ENCODE data around the gene B3GLCT. TPM values are rescaled to one million over a fixed set of nuclear protein-coding genes. Genes with fewer than 3 reads are reported as not detected.

Gene B3GLCT
- total and polyA plus RNA-seq, 2 experiments from 2014 or later, result 2.2 to 4.4 TPM

GRCh38 chr13:31234729-31235128, 35.0 kb downstream of the B3GLCT start:
- Mint-ChIP-seq H3K9me3 (no peaks in the 10 kb centered on the region), H3K36me3 (ENCODE audit: low read depth) (no peaks in the 10 kb centered on the region), H3K27ac (no peak overlapping the region), H3K4me1 (no peaks in the 10 kb centered on the region), H3K4me3 (no peak overlapping the region), H3K27me3 (ENCODE audit: insufficient read depth, low read depth, poor library complexity) (peaks cover 7% of the 10 kb centered on the region)
- DNase-seq (ENCODE audit: low spot score) (peak; percentile 65), ATAC-seq (peak; percentile 95)
- TF ChIP-seq ZNF462 (CRISPR knock-in tag; IDR thresholded peaks at IDR 0.05) (no peak), CTCF (conservative IDR thresholded peaks at IDR 0.05; ENCODE audit: low read depth in 2 of 2) (peak; percentile 39 to 49)
- H4K20me1 ChIP-seq (replicated peaks; ENCODE audit: insufficient read depth), result no peaks in the 10 kb centered on the region
- no peak overlapping the region for H3K4me2 ChIP-seq
- H3K9me2 ChIP-seq (ENCODE audit: insufficient read depth), result no peaks in the 10 kb centered on the region
- H3K4me3 ChIP-seq, result no peak overlapping the region
- H3K4me1 ChIP-seq (ENCODE audit: insufficient read depth), result no peaks in the 10 kb centered on the region
- H2AFZ ChIP-seq, result no peak overlapping the region
- no peaks in the 10 kb centered on the region for H3F3A ChIP-seq (replicated peaks; ENCODE audit: low read depth)
- H3K27ac ChIP-seq (ENCODE audit: low read depth), result no peak overlapping the region
- no peaks in the 10 kb centered on the region for H3K27me3 ChIP-seq (ENCODE audit: insufficient read depth)
- H3K36me3 ChIP-seq (ENCODE audit: insufficient read depth), result no peaks in the 10 kb centered on the region
- H3K79me2 ChIP-seq (replicated peaks; ENCODE audit: insufficient read depth), result no peaks in the 10 kb centered on the region

- TF ChIP-seq CTCF (conservative IDR thresholded peaks at IDR 0.05; ENCODE audit: low read depth in 2 of 2) (peak; percentile 65 to 92), ZNF114 (CRISPR knock-in tag; IDR thresholded peaks at IDR 0.05) (no peak)
- no peak overlapping the region for H3K4me2 ChIP-seq
- no peaks in the 10 kb centered on the region for H3K9me2 ChIP-seq (ENCODE audit: insufficient read depth)
- H3F3A ChIP-seq (replicated peaks; ENCODE audit: low read depth), result no peaks in the 10 kb centered on the region
- H3K4me1 ChIP-seq (ENCODE audit: insufficient read depth), result no peaks in the 10 kb centered on the region
- no peak overlapping the region for H3K27ac Mint-ChIP-seq
- H3K27me3 Mint-ChIP-seq (ENCODE audit: insufficient read depth, low read depth, poor library complexity), result peaks cover 7% of the 10 kb centered on the region
- no peaks in the 10 kb centered on the region for H3K36me3 ChIP-seq (ENCODE audit: insufficient read depth)
- H3K9me3 Mint-ChIP-seq, result no peaks in the 10 kb centered on the region
- H3K27me3 ChIP-seq (ENCODE audit: insufficient read depth), result no peaks in the 10 kb centered on the region
- peak; percentile 72 for ATAC-seq
- H3K27ac ChIP-seq (ENCODE audit: low read depth), result no peak overlapping the region
- no peaks in the 10 kb centered on the region for H3K4me1 Mint-ChIP-seq
- H3K79me2 ChIP-seq (replicated peaks; ENCODE audit: insufficient read depth), result no peaks in the 10 kb centered on the region
- DNase-seq (ENCODE audit: low spot score), result peak; percentile 74
- no peaks in the 10 kb centered on the region for H3K36me3 Mint-ChIP-seq (ENCODE audit: low read depth)
- no peak overlapping the region for H3K4me3 Mint-ChIP-seq
- H4K20me1 ChIP-seq (replicated peaks; ENCODE audit: insufficient read depth), result no peaks in the 10 kb centered on the region
- H2AFZ ChIP-seq, result no peak overlapping the region
- no peak overlapping the region for H3K4me3 ChIP-seq
Observed at GRCh38 chr13:31236211-31236786, 36.5 kb downstream of the B3GLCT start.
